BLaER1 treated with 17β-estradiol and CSF1 and Interleukin-3, amounts not matched to agents 10 nM and 100 nM (cell line): ENCODE data around the gene ZFYVE28.
"Not testable (repeated sequence)": the region's sequence is repeated elsewhere in the genome, so short reads cannot be mapped to it uniquely, and the experiment has no call there.

Source experiments
- H3K27ac ChIP-seq, 11 experiments: shearing (Covaris generic); formaldehyde crosslinking; 2 replicates each; pipeline ENCODE4 v1.8.1; 2022
- H3K27me3 ChIP-seq, 11 experiments: shearing (Covaris generic); formaldehyde crosslinking; 2 replicates each; pipeline ENCODE4 v1.8.1; 2022
- H3K36me3 ChIP-seq, 11 experiments: shearing (Covaris generic); formaldehyde crosslinking; 2 replicates each; pipeline ENCODE4 v1.8.1; 2022
- H3K4me1 ChIP-seq, 10 experiments: shearing (Covaris generic); formaldehyde crosslinking; 2 replicates each; pipeline ENCODE4 v1.8.1; 2022
- H3K4me2 ChIP-seq, 11 experiments: shearing (Covaris generic); formaldehyde crosslinking; 2 replicates each; pipeline ENCODE4 v1.8.1; 2022
- H3K4me3 ChIP-seq, 10 experiments: shearing (Covaris generic); formaldehyde crosslinking; 2 replicates each; pipeline ENCODE4 v1.8.1; 2022
- H3K9ac ChIP-seq, 11 experiments: shearing (Covaris generic); formaldehyde crosslinking; 2 replicates each; pipeline ENCODE4 v1.8.1; 2022
- H3K9me3 ChIP-seq, 11 experiments: shearing (Covaris generic); formaldehyde crosslinking; replicated peaks in 1 of 11; 2 replicates each; pipeline ENCODE4 v1.8.1; 2022
- H4K20me1 ChIP-seq, 11 experiments: shearing (Covaris generic); formaldehyde crosslinking; 2 replicates each; pipeline ENCODE4 v1.8.1; 2022
- Cebpa-rat ChIP-seq, 11 experiments: shearing (Covaris generic); IDR thresholded peaks; 2 replicates each; pipeline ENCODE4 v1.8.1; 2022

ZFYVE28 gene

DNA sequence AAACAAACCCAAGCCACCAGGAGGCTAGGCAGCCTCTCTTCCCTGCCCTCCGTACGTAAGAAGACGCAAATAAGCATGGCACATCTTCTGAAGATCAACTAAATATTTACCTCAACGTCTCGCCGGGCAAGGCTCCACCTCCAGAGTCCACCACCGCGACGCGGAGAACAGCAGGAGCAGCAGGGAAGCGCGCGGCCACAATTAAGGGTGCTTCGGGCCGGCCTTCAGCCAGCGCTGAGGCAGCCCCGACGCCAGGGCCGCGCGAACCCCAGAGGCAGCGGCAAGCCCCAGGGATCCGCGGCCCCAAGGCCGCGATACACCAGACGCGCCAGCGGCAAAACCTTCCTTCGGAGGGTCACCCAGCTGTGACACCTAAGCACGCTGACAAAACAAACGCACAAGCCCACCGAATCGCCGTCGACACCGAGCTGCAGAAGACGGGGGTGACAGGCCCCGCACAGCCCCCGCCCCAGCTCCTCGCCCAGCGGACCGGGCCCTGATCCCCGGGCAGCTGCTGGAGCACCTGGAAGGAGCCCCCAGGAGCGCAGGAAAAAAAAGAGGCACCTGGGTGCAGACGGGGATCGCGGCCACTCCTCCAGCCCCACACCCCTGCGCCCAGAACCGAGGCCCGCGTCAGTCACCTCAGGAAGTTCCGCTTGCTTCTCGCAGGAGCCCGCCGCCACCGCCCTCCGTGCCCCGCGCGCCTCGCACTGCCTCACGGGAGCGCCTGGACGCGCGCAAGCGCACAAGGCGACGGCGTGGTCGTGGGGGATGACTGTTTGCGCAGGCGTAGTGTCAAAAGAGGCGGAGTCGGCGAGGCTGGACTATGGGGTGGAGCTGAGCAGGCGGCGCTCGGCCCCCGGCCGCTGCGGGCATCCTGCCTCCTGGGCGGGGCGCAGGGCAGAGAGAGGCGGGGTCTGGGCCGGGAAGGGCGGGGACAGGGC lies 176.8 kb downstream of the ZFYVE28 start, which contains the start of the genes HAUS3 and POLN:
TSS of gene HAUS3 (minus strand) at position 712 of the 944 bp plus-strand sequence. CDS start 1,175 bp downstream, outside the sequence.
TSS of gene POLN (minus strand) at position 712 of the 944 bp plus-strand sequence. CDS start 12,890 bp downstream, outside the sequence.
- Histone ChIP-seq H3K4me3 (peak within 1 kb of the TSS; percentile 81 to 98 (median 87)), H3K4me1 (peaks cover 71 to 83% (median 75%) of the 10 kb centered on the region in 10 experiments)

DNA sequence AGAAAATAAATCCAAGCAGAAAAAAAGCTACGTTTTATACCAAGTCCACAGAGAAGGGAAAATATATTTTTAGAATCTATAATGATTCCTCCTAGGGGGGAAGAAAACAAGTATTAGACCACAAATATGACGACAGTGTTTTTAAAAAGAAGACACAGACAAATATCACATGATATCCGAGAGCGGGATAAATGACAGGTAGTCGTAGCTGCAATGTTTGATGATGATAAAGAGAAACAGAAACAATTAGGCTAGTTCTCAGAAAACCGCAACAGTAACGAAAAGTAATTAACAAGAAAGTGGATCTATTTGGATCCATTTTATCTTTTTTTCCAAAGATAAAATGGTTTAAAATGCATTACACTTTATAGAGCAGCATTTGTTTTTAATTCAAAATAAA lies 177.4 kb downstream of the ZFYVE28 start:
- no peak for TF ChIP-seq Cebpa-rat (IDR thresholded peaks at IDR 0.05)
- H3K36me3 ChIP-seq: peaks cover 15 to 41% (median 24%) of the 10 kb centered on the region in 11 experiments
- H3K9ac ChIP-seq: peak overlapping the region; percentile 81 to 92 (median 87)
- H3K4me2 ChIP-seq: peak overlapping the region; percentile 77 to 96 (median 89)
- H3K27me3 ChIP-seq: no peaks in the 10 kb centered on the region
- H3K4me3 ChIP-seq: peak overlapping the region; percentile 81 to 98 (median 87)
- H3K27ac ChIP-seq: peak overlapping the region; percentile 48 to 86 (median 78); a peak in 21 of 22 replicates
- H3K4me1 ChIP-seq: peaks cover 64 to 76% (median 71%) of the 10 kb centered on the region in 10 experiments
- peaks cover 27 to 59% (median 53%) of the 10 kb centered on the region in 11 experiments; a peak in 20 of 22 replicates for H4K20me1 ChIP-seq
- no peaks in the 10 kb centered on the region for H3K9me3 ChIP-seq

More for the DNA sequence above, 176.8 kb downstream of the ZFYVE28 start, which contains the start of the genes HAUS3 and POLN:
- peak within 1 kb of the TSS; percentile 81 to 92 (median 87) for H3K9ac ChIP-seq
- peaks cover 27 to 58% (median 47%) of the 10 kb centered on the region in 11 experiments; a peak in 20 of 22 replicates for H4K20me1 ChIP-seq
- H3K9me3 ChIP-seq: no peaks in the 10 kb centered on the region
- H3K36me3 ChIP-seq: peaks cover 8 to 34% (median 17%) of the 10 kb centered on the region in 11 experiments; a peak in 17 of 22 replicates
- H3K27ac ChIP-seq: peak within 1 kb of the TSS; percentile 48 to 86 (median 78); a peak in 21 of 22 replicates
- no peak for TF ChIP-seq Cebpa-rat (IDR thresholded peaks at IDR 0.05)
- H3K4me2 ChIP-seq: peak within 1 kb of the TSS; percentile 83 to 96 (median 89)
- no peaks in the 10 kb centered on the region for H3K27me3 ChIP-seq

DNA sequence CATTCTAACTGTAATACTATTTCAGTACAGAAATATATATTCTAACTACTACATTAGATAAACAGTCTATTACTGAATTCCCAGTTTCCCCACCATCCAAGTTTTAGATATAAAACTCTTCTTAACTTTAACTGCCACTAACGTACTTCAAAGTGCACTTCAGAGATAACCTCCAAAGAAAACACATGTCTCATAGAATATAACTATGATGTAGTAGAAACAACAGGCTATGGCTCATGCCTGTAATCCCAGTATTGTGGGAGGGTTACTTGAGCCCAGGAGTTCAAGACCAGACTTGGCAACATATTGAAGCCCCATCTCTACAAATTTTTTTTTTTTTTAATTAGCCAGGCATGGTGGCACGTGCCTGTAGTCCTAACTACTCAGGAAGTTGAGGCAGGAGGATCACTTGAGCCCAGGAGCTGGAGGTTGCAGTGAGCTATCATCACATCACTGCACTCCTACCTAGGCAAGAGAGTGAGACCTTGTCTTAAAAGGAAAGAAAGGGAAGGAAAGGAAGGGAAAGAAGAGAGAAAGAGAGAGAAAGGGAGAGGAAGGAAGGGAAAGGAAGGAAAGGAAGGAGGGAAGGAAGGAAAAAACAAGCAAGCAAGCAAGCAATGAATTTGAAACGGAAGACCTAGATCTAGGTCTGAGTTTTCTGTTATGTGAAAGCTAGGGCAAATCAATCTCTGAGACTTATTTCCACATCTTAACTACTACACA lies 181.3 kb downstream of the ZFYVE28 start:
- Histone ChIP-seq H3K4me2 (peak overlapping the region; percentile 0 to 96 (median 32); a peak in 14 of 22 replicates), H3K4me3 (no peak overlapping the region), H3K36me3 (peaks cover 35 to 76% (median 52%) of the 10 kb centered on the region in 11 experiments), H3K4me1 (peaks cover 29 to 42% (median 39%) of the 10 kb centered on the region in 10 experiments), H3K9me3 (no peaks in the 10 kb centered on the region), H3K9ac (peak overlapping the region in 4 of 11 experiments; percentile 3 to 88 (median 16); a peak in 3 of 22 replicates), H3K27me3 (no peaks in the 10 kb centered on the region), H3K27ac (no peak overlapping the region), H4K20me1 (peaks cover 27 to 80% (median 70%) of the 10 kb centered on the region in 11 experiments; a peak in 21 of 22 replicates)
- no peak for TF ChIP-seq Cebpa-rat (IDR thresholded peaks at IDR 0.05)

DNA sequence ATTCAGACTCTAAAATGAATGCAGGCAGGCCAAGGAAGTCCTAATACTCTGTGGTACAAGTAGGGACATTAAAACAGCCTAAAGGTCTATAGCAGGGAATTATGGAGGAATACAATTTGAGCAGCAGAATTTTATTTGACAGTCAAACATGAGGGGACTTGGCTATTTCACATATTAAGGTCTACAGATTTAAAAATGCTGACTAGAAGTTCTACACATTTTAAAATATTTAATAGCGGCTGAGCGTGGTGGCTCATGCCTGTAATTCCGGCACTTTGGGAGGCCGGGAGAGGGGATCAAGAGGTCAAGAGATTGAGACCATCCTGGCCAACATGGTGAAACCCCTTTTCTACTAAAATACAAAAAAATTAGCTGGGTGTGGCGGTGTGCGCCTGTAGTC lies 187.4 kb downstream of the ZFYVE28 start:
- Histone ChIP-seq H3K9me3 (no peaks in the 10 kb centered on the region), H3K9ac (no peak overlapping the region), H3K36me3 (peaks cover 49 to 90% (median 65%) of the 10 kb centered on the region in 11 experiments), H4K20me1 (peaks cover 0 to 29% (median 17%) of the 10 kb centered on the region in 11 experiments; a peak in 16 of 22 replicates), H3K27me3 (no peaks in the 10 kb centered on the region), H3K4me2 (no peak overlapping the region), H3K27ac (no peak overlapping the region), H3K4me3 (no peak overlapping the region), H3K4me1 (no peaks in the 10 kb centered on the region)
- no peak for TF ChIP-seq Cebpa-rat (IDR thresholded peaks at IDR 0.05)

DNA sequence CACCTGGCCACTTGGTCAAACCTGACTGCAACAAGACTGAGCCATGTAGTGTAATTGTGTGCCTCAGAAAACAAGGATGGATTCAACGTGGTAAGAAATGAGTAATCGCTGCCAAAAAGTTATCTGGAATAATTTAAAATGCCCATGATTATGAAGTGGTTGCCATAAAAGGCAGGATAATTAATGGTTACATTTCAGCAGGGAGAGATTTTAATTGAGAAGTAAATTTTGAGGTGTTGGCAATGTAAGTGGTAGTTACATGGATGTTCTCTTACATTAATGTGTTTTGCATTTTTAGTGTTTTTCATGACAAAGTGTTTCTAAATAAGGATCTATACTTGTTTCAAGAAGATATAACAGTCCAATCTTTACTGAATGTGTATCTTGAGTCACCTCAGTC lies 192.2 kb downstream of the ZFYVE28 start:
- TF ChIP-seq Cebpa-rat (IDR thresholded peaks at IDR 0.05): no peak

DNA sequence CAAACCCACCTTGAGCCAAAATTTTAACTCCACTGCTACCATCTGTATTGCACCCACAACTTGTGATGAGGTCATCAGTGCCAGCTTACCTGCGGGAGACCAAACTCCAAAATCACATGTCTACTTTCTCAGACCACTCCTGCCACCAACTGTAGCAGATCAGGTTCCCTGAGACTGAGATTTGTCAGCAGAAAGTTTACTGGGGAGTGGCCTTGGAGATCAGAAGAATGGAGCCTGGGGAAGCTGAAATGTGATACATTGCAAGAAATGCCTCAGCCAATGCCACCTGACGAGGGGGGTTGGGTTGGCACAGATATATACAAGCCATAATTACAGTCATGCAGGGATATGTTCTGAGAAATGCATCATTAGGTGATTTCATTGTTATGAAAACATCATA lies 195.6 kb downstream of the ZFYVE28 start:
- H4K20me1 ChIP-seq: peaks cover 0 to 19% (median 0%) of the 10 kb centered on the region in 11 experiments; a peak in 8 of 22 replicates
- no peak overlapping the region for H3K4me3 ChIP-seq
- no peaks in the 10 kb centered on the region for H3K4me1 ChIP-seq
- H3K9me3 ChIP-seq: no peaks in the 10 kb centered on the region
- H3K36me3 ChIP-seq: peaks cover 19 to 47% (median 32%) of the 10 kb centered on the region in 11 experiments; a peak in 21 of 22 replicates
- no peaks in the 10 kb centered on the region for H3K27me3 ChIP-seq
- H3K4me2 ChIP-seq: no peak overlapping the region
- no peak overlapping the region for H3K9ac ChIP-seq
- no peak for TF ChIP-seq Cebpa-rat (IDR thresholded peaks at IDR 0.05)
- no peak overlapping the region for H3K27ac ChIP-seq

More for the DNA sequence above, 192.2 kb downstream of the ZFYVE28 start:
- peaks cover 0 to 7% (median 0%) of the 10 kb centered on the region in 11 experiments; a peak in 5 of 22 replicates for H4K20me1 ChIP-seq
- no peak overlapping the region; a peak in 1 of 22 replicates for H3K9ac ChIP-seq
- H3K27me3 ChIP-seq: no peaks in the 10 kb centered on the region
- peaks cover 36 to 75% (median 55%) of the 10 kb centered on the region in 11 experiments for H3K36me3 ChIP-seq
- H3K4me3 ChIP-seq: no peak overlapping the region
- no peak overlapping the region for H3K27ac ChIP-seq
- no peaks in the 10 kb centered on the region for H3K4me1 ChIP-seq
- no peaks in the 10 kb centered on the region for H3K9me3 ChIP-seq
- H3K4me2 ChIP-seq: no peak overlapping the region

DNA sequence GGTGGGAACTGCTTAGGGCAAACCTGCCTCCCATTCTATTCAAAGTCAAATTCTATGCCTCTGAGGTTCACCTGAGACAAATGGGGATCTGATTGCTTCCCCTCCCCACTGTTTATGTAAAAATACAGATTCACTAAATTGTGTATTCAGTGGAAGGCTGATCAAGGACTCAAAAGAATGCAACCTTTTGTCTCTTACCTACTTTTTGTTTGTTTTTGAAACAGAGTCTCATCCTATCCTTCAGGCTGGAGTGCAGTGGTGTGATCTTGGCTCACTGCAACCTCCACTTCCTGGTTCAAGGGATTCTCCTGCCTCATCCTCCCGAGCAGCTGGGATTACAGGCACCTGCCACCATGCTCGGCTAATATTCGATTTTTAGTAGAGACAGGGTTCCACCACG lies 197.1 kb downstream of the ZFYVE28 start:
- not testable (repeated sequence) for H3K9me3 ChIP-seq, H3K4me3 ChIP-seq, H3K9ac ChIP-seq, H3K4me2 ChIP-seq, H3K27me3 ChIP-seq, H3K27ac ChIP-seq, H3K4me1 ChIP-seq
- Histone ChIP-seq H3K36me3 (peaks cover 11 to 33% (median 23%) of the 10 kb centered on the region in 11 experiments; a peak in 21 of 22 replicates), H4K20me1 (peaks cover 0 to 19% (median 0%) of the 10 kb centered on the region in 11 experiments; a peak in 7 of 22 replicates)

DNA sequence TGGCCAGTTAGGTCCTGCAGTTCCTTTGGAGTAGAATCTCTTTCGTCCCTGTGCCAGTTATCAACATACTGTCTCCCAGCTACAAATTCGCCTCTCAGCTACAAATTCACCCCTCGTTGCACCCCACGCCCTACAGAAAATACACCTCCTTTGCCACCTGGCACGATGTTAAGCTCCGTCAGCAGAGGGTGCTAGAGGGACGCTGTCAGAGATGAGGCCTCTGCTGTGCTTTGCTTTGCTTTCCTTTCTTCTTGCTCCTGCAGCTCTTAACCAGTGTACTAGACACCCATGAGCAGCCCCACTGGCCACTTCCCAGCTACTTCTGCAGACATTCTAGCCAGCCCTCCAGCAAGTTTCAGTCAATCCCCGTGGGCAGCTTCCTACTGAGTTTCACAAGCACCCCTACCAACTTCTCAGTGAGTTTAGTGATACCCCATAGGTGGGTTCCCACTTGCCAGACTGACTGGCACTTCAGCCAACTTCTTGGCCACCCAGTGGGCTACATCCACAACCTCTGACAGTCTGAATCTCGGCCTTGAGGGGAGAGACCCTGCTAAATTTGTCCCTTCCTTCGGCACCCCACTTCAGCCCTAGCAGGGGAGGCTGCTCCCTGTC lies 198.3 kb downstream of the ZFYVE28 start:
- Histone ChIP-seq H3K4me3 (no peak overlapping the region), H3K4me2 (no peak overlapping the region), H3K9me3 (no peaks in the 10 kb centered on the region), H3K27me3 (no peaks in the 10 kb centered on the region), H3K9ac (no peak overlapping the region), H3K36me3 (peaks cover 11 to 21% (median 15%) of the 10 kb centered on the region in 11 experiments; a peak in 21 of 22 replicates), H4K20me1 (peaks cover 0 to 19% (median 0%) of the 10 kb centered on the region in 11 experiments; a peak in 6 of 22 replicates), H3K4me1 (no peaks in the 10 kb centered on the region), H3K27ac (no peak overlapping the region)
- no peak for TF ChIP-seq Cebpa-rat (IDR thresholded peaks at IDR 0.05)
